Lung (tissue), 12 donors: ENCODE measurements around the gene CHPT1. TPM values are rescaled to one million over a fixed set of nuclear protein-coding genes. Genes with fewer than 3 reads are reported as not detected.

Experiments used
- ATAC-seq: fragments of 200-7000 bp; cut with Tn5 transposase; one replicate; pipeline ENCODE4 v1.9.1; 2020; ENCODE audit warnings: moderate number of reproducible peaks; ENCODE audit not compliant: insufficient read depth, low FRiP score
- DNase-seq, 3 donors: peaks; one replicate each; pipeline ENCODE4 v3.0.0-alpha.2; 2013 to 2017
- H3K27ac ChIP-seq, 2 donors: one replicate each; pipeline ENCODE4 v1.5.1; 2013; ENCODE audit warnings: mild to moderate bottlenecking in 2 of 2, moderate library complexity in 2 of 2, control low read depth in 1 of 2, inconsistent platforms in 1 of 2, low read depth in 1 of 2, low read length in 1 of 2
- H3K27me3 ChIP-seq, 3 donors: one replicate each; pipeline ENCODE4 v1.5.1; 2013; ENCODE audit warnings: low read length in 2 of 3; ENCODE audit not compliant: control insufficient read depth in 3 of 3, insufficient read depth in 3 of 3
- H3K36me3 ChIP-seq, 4 donors: one replicate each; pipeline ENCODE4 v1.5.1; 2013; ENCODE audit warnings: low read length in 4 of 4, mild to moderate bottlenecking in 1 of 4, moderate library complexity in 1 of 4; ENCODE audit not compliant: control insufficient read depth in 4 of 4, insufficient read depth in 4 of 4
- H3K4me1 ChIP-seq, 5 donors: one replicate each; pipeline ENCODE4 v1.5.1; 2013; ENCODE audit warnings: low read length in 5 of 5, mild to moderate bottlenecking in 2 of 5, moderate library complexity in 1 of 5; ENCODE audit not compliant: control insufficient read depth in 5 of 5, insufficient read depth in 5 of 5
- H3K4me3 ChIP-seq: one replicate; pipeline ENCODE4 v1.5.1; 2013; ENCODE audit warnings: mild to moderate bottlenecking, control low read depth, moderate library complexity
- H3K9ac ChIP-seq, 2 donors: one replicate each; pipeline ENCODE4 v1.5.1; 2013; ENCODE audit warnings: low read length in 2 of 2, control low read depth in 1 of 2; ENCODE audit not compliant: insufficient read depth in 1 of 2
- H3K9me3 ChIP-seq, 4 donors: one replicate each; pipeline ENCODE4 v1.5.1; 2013; ENCODE audit warnings: low read length in 3 of 4, mild to moderate bottlenecking in 1 of 4, moderate library complexity in 1 of 4; ENCODE audit not compliant: control insufficient read depth in 4 of 4, insufficient read depth in 3 of 4
- WGBS, 2 donors: extraction: QIAGEN DNeasy Blood & Tissue Kit; methylation state at CpG; one replicate each; pipeline ENCODE4 v1.1.7; 2013; 5-methylcytosine and 5-hydroxymethylcytosine counted together
- polyA plus RNA-seq, 2 donors: library from polyadenylated mRNA; stranded (reverse); fragments of 200-250 nt; gene quantifications; one replicate each; pipeline ENCODE4 v1.2.1, GENCODE V29; 2013
- total RNA-seq, 2 donors: library from RNA; depleted of rRNA in 1 of 2; stranded (reverse); fragments of >200 nt in 1 of 2; gene quantifications; one replicate each; pipeline ENCODE4 v1.2.1, GENCODE V29; 2014 to 2021
- TF ChIP-seq, protein P1 (sequence below): IDR thresholded peaks from 2 replicates; pipeline ENCODE4 v1.5.1; 2012; ENCODE audit warnings: mild to moderate bottlenecking; ENCODE audit errors: control extremely low read depth, extremely low read depth
- donor health status: control.
- donor health status: control.
- donor health status: Bipolar disorder and iron deficiency.
- donor health status: healthy.
- donor health status: DM: yes; HTN: yes; CAD: no.

The CHPT1 gene
- total and polyA plus RNA-seq, 4 donors: 25.1 to 60.9 (median 41.2) TPM

DNA sequence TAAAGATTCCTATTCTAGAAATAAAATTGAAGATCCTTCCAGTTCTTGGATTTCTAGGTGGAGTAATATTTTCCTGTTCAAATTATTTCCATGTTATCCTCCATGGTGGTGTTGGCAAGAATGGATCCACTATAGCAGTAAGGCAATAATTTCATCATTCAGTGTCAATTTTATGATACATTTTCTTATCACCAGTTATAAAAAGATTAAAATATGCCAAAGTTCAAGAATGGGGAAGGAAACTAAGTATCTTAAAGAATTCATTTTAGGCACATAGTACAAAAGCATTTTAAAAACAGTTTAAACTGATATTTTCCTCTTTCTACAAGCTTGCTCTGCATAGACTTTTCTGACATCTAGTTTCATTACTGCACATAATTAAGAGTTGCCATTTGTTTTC is 22.7 kb downstream of the CHPT1 start:
- H3K27ac ChIP-seq: no peak overlapping the region
- no peaks in the 10 kb centered on the region for H3K27me3 ChIP-seq
- TF ChIP-seq, protein P1, sequence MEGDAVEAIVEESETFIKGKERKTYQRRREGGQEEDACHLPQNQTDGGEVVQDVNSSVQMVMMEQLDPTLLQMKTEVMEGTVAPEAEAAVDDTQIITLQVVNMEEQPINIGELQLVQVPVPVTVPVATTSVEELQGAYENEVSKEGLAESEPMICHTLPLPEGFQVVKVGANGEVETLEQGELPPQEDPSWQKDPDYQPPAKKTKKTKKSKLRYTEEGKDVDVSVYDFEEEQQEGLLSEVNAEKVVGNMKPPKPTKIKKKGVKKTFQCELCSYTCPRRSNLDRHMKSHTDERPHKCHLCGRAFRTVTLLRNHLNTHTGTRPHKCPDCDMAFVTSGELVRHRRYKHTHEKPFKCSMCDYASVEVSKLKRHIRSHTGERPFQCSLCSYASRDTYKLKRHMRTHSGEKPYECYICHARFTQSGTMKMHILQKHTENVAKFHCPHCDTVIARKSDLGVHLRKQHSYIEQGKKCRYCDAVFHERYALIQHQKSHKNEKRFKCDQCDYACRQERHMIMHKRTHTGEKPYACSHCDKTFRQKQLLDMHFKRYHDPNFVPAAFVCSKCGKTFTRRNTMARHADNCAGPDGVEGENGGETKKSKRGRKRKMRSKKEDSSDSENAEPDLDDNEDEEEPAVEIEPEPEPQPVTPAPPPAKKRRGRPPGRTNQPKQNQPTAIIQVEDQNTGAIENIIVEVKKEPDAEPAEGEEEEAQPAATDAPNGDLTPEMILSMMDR: no peak
- ATAC-seq (no peak), DNase-seq (no peak)
- peaks cover 3 to 10% (median 7%) of the 10 kb centered on the region in 4 donors for H3K36me3 ChIP-seq
- no peak overlapping the region for H3K4me3 ChIP-seq
- no peaks in the 10 kb centered on the region for H3K9me3 ChIP-seq
- H3K9ac ChIP-seq: no peak overlapping the region
- no peaks in the 10 kb centered on the region for H3K4me1 ChIP-seq

- Histone ChIP-seq H3K27ac (no peak overlapping the region), H3K4me1 (no peaks in the 10 kb centered on the region), H3K27me3 (no peaks in the 10 kb centered on the region), H3K9ac (no peak overlapping the region), H3K9me3 (no peaks in the 10 kb centered on the region), H3K36me3 (peaks cover 3 to 15% (median 7%) of the 10 kb centered on the region in 4 donors), H3K4me3 (no peak overlapping the region)
- DNase-seq (no peak), ATAC-seq (no peak)
- WGBS, 2 donors: 99% methylated on average over 4 of the region's 4 CpGs
- TF ChIP-seq, protein P1: no peak
Observed at GRCh38 chr12:101722392-101722791, 25.0 kb downstream of the CHPT1 start.

GRCh38 chr12:101727098-101727497 is 29.7 kb downstream of the CHPT1 start:
- Histone ChIP-seq H3K4me3 (no peak overlapping the region), H3K27ac (no peak overlapping the region), H3K9ac (no peak overlapping the region), H3K36me3 (peaks cover 3 to 15% (median 9%) of the 10 kb centered on the region in 4 donors), H3K27me3 (no peaks in the 10 kb centered on the region), H3K4me1 (no peaks in the 10 kb centered on the region), H3K9me3 (no peaks in the 10 kb centered on the region)
- ATAC-seq (no peak), DNase-seq (no peak)
- TF ChIP-seq, protein P1: no peak

DNA sequence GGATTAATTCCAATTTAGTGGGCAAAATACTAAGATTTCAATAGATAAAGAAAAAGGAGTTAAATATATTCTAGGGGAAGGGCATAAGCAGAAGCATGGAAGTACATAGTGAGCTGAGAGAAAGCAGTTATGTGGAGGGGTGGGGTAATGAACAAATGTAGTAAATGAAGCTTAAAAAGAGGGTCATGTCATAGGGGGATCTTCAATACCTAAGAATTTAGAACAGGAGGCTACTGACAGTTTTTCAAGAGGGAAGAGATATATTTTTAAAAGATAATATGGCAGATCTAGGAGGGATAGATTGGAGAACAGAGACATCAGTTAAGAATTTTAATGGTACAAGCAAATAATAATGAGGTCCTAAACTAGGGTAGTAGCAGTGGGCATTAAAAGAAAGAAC is 32.4 kb downstream of the CHPT1 start:
- Histone ChIP-seq H3K4me3 (no peak overlapping the region), H3K27me3 (no peaks in the 10 kb centered on the region), H3K9me3 (no peaks in the 10 kb centered on the region), H3K4me1 (no peaks in the 10 kb centered on the region), H3K27ac (no peak overlapping the region), H3K9ac (no peak overlapping the region), H3K36me3 (peaks cover 4 to 19% (median 7%) of the 10 kb centered on the region in 4 donors)
- TF ChIP-seq, protein P1: no peak
- DNase-seq: no peak
- ATAC-seq: no peak
